ENCODE data around the gene PLAAT2.

- TF ChIP-seq FOXP2 (optimal IDR thresholded peaks at IDR 0.05; ENCODE audit: borderline replicate concordance, extremely low read depth, extremely low read length, insufficient read depth) (no peak), POLR2AphosphoS5 (IDR thresholded peaks at IDR 0.05; ENCODE audit: low read depth, low read length) (no peak), TAF1 (IDR thresholded peaks at IDR 0.05; ENCODE audit: borderline replicate concordance, insufficient read depth, low read length) (no peak), SIN3A (IDR thresholded peaks at IDR 0.05; ENCODE audit: borderline replicate concordance, insufficient read depth, low read length) (no peak)
Observed at GRCh38 chr11:63609971-63610580, 46.9 kb upstream of the PLAAT2 start.

Measured in PFSK-1 (cell line).